Erythroblast (primary cell): ENCODE results near the gene MRPL1.
A peak's percentile ranks its signal among the peaks of the same experiment; 100 is the strongest.

ENCODE experiments used
- GATA1 ChIP-seq: IDR thresholded peaks from 2 replicates; pipeline ENCODE4 v1.6.1; 2011; ENCODE audit warnings: low read depth, mild to moderate bottlenecking, control low read depth, low read length, moderate library complexity
- POLR2A ChIP-seq: IDR thresholded peaks from 2 replicates; pipeline ENCODE4 v1.6.1; 2011; ENCODE audit warnings: mild to moderate bottlenecking, low read length

DNA sequence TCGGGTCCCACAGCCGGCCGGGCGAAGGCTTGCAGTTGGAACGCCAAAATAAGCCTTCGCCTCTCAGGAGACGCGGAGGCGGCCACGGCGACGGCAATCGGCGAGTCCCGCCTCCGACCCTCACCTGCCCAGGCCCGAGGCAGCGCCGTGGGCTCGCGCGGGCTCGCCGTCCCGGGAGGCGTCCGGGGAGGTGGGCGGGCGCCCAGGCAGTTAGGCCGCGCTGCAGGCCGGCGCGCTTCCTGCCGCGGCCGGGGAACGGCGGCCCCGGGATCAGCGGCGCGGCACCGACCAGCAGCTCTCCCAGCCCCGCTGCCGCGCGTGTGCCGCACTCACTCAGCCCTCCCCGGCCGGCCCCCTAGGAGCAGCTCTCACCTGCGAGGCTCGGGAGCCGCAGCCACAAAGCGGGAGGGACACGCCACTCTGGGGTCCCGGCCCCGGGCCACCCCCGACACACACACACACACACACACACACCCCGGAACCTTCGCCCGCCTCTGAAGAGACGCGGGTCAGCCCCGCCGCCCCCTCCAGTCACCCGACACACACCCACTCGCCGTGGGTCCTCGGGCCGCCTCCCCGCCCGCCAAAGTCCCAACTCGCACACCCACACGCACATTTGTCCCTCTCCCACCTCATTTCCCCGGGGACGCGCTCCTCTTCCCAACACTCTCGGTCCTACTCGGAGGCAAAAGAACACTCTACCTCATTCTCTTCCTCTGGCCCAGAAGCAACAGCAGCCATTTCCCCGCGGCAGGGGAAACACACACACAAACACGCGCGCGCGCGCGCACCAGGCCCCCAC is 43.8 kb upstream of the MRPL1 start, which contains the start of gene CNOT6L:
- peak; percentile 29 for TF ChIP-seq POLR2A
- no peak for TF ChIP-seq GATA1
